NCI-H1417 treated with DMSO at 0.1 percent for 48 hours (cell line): Measurements from ENCODE around the gene SERINC2.
"Not testable (repeated sequence)": the region's sequence is repeated elsewhere in the genome, so short reads cannot be mapped to it uniquely, and the experiment has no call there.

Source experiments
- DNase-seq: peaks from one replicate; lab custom pipeline; 2025; lab: John Stamatoyannopoulos, UW

SERINC2 gene

DNA sequence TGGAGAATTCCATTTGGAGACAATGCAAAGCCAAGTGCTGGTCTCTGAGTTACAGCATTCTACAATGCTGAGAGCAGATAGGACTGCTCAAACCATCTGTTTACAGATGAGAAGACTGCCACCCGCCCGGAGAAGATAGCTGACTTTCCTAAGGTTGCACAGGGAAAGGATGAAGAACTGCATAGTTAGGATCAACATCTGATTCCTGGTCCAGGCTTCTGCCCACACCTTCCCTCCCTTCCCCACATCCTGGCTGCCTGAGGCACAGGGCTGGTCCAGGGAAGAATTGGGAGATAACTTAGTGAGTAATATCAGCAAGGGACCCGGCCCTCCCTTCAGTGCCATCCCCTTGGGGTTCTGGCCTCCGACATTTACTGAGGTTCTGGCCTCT, 2.0 kb downstream of the SERINC2 start:
- DNase-seq, result no peak

DNA sequence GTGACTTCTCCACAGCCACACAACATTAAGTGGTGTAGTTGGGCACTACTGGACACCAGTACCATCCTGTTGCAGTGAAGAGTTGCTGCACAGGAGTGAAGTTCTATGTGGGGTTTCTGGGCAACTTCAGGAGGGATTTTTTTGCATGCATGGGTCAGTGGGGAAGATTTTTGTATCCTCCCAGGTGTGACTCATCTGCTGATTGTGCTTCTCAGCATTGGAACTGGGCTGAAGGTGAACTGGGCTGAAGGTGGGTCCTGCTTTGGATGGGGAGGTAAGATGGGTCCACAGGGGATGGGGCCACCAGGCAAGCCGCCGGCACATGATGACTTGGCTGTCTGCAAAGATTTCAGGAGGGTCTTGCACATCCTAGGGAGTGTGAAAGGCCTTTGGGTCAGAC, 2.6 kb downstream of the SERINC2 start:
- no peak for DNase-seq

DNA sequence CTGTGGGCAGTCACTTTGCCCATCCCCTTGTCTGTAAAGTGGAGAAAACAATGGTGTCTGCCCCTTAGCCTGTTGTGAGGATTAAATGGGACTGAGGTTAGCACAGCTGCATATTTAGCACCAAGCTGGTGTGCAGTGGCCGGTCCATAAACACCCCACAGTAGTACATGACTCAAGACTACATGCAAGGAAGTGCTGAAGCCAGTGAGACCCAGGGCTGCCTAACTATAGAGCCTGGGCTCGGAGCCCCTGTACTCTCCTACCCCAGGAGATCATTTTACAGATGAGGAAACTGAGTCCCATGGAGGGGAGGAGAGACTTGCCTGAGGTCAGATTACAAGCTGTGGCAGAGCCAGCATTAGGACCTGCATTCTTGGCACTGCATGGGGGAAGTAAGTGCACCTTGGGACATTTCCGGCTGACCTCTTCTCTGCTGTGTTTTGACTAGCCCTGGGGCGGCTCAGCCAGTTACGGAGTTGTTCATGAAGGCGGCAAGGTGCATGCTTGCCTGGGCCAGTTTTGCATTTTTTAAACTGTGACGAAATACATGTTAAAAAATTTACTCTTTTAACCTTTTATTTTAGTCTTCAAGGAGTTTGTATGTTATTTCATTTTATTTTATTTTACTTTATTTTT, 3.2 kb downstream of the SERINC2 start:
- DNase-seq, result no peak

DNA sequence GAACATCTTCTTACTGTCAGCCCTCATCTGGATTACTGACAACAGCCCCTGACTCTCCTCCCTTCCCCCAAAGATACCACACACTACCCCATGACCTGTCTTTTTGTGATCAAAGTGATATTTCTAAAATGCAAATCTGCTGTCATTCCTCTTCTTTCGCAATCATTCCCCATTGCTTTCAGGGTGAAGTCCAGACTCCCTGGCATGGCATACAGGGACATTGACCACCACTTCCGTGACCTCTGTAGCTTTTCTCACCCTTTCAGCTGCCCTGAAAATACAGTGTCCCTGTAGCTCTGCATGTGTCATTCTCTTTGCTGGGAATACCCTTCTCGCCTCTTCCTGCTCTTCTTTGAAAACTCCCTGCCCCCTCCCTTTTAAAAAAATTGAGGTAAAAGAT, 4.1 kb downstream of the SERINC2 start:
- no peak for DNase-seq

DNA sequence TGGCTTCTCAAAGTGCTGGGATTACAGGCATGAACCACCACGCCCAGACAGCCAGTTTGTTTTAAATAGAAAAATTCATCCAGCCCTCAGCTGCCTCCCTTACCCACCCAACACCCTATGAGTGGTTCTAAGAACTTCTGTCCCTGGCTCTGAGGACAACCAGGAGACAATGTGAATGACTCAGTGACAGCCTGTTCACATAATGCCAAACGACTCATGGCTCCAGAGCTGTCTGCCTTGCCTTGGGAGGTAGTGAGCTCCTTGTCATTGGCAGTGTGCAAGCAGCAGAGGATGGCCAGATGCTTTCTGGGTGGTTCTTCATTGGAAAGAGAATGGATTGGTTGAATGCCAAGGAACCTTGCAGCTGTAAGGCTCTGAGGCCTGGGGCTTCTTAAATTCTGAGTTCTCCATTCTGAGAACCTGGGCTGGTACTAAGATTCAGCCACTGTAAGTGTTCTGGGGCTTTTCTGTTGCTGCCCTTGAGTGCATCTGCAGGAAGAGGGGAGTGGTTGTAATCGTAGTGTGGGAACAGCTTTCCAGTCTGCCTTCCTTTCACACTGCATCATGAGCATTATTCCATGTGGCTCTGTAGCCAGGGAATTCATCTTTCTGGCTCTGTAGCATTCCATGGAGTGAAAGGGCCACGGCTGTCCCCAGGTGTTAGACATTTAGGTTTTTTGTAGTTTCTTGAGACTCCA, 5.8 kb downstream of the SERINC2 start:
- no peak for DNase-seq

DNA sequence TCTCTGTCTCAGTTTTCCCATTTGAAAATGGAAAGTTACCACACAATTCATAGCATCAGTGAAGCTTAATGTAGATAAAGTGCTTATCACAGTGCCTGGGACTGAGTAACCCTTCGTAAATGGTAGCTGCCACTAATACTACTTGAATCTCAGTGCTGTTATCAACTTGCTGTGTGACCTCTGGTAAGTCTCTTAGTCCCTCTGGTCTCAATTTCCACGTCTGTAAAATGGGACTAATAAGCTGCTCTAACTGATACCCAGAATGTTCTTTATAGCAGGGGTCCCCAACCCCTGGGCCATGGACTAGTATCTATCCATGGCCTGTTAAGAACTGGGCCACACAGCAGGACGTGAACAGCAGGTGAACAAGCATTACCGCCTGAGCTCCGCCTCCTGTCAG, 7.7 kb downstream of the SERINC2 start:
- DNase-seq, result no peak

DNA sequence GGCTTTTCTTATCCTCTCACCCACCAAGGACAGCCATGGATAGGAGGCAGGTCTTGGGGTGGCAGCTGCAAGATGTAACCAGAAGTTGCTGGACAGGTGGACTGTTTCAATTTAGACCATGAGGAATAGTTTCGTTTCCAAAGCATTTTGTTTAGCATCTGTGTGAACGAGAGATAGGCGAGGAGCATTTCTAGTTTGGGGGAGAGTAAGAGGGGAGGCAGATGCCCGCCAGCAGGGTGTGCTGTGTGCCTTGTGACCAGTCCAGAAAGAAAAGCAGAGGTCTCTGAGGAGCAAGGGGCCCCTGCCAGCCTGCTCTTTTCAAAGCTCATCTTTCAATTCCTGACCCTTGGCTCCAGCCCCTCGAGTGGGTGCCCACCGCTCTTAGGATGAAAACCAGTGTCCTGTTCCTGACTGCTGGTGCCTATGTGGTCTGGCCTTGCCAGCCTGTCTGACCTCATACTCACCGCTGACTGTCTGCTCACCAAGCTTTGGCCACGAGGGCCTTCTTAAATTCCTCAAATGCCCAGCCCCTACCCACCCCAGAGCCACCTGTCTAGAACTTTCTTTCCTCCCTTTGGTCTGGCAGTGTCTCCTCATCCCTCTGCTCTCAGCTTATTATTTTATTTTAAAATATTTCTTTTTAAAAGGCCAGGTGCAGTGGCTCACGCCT, 8.5 kb downstream of the SERINC2 start:
- no peak for DNase-seq

DNA sequence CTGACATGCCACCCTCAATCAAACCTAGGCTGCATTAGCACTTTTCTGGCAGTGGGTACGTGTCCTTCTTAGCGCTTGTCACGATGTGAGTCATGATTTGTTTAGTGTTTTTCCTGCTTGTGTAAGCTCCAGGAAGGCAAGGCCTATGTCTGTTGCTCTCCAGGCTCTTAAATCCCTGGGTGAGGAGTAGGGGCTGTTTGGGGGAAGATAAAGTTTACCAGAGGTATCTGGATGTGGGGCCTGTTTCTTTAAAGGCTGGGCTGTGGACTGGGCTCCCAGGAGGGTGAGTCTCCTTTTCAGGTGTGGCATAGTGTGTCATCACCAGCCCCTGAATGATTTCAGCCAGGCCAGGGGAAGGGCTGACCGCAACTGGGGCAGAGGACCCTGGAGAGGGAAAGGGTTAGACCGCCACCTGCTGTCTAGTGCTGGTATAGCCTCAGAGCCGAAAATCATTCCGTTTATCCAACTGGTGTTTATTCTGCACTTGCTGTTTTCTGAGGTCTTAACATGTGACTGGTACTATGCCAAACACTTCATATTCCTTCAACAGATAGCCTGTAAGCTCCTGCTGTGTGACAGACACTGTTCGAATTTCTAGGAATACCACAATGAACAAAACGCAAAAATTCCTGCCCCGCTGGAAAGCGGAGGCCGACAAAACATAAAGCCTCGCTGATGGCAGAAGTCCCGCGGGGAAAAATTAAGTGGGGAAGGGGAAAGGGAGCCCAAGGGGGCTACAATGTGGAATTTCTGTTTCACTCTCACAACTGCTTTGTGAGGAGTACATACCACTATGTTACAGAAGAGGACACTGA, 9.7 kb downstream of the SERINC2 start:
- no peak for DNase-seq

DNA sequence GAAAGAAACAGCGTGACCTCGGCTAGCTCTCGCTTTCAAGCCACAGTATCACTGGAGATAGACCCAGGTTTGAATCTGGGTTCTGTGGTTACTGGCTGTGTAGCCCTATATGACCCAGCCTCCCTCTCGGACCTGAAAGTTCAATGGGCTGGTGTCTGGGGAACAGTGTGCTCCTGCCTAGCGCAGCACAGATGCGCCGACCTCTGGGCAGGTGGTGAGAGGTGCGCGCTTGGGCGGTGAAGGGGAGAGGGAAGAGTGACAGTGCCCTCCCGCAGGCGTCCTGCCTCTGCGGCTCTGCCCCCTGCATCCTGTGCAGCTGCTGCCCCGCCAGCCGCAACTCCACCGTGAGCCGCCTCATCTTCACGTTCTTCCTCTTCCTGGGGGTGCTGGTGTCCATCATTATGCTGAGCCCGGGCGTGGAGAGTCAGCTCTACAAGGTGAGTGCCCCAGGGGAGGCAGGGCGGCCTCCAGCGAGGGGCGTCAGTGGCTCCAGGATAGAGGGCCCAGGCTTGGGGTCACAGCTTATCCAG, 10.5 kb downstream of the SERINC2 start:
- DNase-seq, result no peak

DNA sequence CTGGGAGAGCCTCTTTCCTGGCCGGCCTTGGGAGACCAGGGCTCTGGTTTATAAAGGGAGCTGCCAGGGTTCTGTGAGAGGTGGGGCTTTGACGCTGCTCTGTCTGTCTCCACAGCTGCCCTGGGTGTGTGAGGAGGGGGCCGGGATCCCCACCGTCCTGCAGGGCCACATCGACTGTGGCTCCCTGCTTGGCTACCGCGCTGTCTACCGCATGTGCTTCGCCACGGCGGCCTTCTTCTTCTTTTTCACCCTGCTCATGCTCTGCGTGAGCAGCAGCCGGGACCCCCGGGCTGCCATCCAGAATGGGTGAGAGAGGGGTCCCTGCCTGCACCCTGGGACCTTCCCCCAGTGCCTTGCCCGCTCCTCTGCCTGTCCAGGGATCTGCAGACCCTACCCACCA, 11.6 kb downstream of the SERINC2 start:
- no peak for DNase-seq

DNA sequence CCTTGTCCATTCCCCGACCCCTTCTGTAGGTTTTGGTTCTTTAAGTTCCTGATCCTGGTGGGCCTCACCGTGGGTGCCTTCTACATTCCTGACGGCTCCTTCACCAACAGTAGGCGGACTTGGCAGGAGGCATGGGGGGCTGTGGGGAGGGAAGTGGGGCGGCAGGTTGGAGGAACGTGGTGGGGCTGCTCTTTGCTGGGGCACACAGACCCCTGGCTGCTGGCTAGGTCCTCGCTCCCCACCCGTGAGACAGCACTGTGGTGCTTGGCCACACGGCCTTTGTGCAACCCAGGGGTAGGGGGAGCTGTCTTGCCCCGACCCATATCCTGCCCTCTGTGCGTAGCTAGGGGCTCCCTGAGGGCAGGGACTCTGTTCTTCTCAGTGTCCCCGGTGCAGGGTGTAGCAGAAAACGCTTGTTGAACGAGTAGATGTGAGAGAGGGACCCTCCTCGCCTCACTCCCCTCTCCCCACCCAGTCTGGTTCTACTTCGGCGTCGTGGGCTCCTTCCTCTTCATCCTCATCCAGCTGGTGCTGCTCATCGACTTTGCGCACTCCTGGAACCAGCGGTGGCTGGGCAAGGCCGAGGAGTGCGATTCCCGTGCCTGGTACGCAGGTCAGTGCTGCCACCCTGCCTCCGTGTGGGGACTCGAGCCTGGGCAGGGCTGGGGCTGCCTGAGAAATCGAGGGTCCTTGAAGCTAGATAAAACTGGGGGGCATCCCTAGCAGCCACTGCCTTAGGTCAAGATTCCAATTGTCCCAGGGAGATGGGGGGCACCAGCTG, 12.5 kb downstream of the SERINC2 start:
- DNase-seq, result no peak

DNA sequence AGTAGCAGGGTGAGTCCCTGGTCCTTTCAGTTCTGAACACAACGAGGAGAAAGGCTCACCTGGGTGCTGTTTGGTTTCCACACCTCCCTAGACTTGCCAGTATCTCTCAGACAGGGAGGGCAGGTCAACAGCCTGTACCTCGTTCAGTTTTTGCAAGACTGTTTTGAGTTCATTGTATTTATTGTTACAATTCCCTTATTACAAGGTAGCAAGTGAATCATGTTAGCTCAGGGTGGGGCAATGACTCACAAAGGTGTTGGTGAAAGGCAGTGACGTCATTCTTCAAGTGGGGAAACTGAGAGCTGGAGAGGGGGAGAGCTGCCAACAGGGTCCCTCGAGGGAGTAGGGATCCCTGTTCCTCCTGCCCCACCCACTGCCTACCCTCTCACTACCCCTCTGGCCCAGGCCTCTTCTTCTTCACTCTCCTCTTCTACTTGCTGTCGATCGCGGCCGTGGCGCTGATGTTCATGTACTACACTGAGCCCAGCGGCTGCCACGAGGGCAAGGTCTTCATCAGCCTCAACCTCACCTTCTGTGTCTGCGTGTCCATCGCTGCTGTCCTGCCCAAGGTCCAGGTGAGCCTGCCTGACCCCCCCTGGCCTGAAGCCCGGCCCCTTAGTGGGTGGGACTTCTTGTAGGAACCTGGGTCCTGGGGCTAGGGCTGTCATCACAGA, 13.4 kb downstream of the SERINC2 start:
- no peak for DNase-seq

DNA sequence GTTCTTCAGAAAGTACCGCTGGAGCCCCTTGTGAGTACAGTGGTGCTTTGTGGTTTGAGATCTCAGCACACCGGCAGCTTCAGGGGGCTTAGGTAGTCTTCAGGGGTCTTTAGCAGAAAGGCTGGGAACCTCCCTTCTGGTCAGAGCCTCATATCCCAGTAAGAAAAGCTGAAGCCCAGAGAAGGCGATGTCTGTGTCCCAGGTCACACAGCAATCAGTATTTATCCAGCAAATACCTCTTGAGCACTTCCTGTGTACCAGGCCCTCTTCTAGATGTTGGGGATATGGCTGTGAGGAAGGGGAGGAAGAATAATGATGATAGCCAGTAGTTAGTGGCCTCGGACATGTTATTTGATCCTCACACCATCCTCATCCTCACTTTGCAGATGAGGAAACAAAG, 14.3 kb downstream of the SERINC2 start:
- no peak for DNase-seq

DNA sequence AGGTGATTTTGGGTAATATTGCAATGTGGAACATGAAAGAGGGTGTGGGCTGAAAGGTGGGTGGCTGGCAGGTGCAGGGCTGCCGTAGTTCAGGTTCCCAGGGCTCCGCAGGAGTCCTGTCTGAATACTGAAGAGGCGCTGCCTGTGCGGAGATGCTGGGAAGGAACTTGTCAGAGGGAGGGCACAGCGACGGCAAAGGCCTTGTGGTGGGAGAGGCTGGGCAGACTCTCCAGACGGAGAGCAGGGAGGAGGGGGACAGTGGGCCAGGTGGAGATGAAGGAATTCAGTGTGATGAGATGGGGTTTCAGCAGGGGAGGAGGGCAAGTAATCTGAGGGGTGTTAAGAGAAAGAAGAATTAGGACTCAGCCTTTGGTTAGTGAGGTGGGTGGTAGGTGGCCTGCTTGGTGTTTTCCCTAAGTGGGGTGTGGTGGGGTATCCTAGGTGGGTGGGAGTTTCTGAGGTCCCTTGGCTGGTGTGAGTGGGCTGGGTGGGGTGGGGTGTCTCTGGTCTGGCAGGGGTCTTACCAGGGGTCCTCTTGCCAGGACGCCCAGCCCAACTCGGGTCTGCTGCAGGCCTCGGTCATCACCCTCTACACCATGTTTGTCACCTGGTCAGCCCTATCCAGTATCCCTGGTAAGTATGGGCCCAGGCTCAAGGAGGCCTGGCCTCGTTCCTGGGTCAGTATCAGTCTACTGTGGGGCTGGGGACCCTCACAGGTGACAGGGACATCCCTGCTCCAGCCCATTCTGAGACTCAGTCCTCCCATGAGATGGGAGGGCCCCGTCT, 15.6 kb downstream of the SERINC2 start:
- no peak for DNase-seq

DNA sequence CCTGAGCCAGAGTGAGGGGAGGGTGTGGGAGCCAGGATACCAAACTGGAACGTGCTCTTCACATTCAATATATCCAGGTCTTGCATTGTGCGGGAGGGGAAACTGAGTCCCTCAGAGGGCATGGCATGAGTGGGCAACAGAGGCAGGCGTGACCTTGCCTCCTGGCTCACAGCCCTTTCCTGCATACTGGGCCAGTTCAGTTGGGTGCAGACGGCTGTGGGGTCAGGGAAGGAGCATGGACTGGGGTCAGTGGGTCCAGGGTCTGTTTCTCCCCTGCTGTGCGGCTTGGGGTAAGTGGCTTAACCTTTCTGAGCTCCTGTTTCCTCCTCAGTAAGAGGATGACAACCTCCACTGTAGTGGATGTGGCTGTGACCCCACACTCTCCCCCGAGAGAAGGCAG, 16.6 kb downstream of the SERINC2 start:
- DNase-seq, result no peak

DNA sequence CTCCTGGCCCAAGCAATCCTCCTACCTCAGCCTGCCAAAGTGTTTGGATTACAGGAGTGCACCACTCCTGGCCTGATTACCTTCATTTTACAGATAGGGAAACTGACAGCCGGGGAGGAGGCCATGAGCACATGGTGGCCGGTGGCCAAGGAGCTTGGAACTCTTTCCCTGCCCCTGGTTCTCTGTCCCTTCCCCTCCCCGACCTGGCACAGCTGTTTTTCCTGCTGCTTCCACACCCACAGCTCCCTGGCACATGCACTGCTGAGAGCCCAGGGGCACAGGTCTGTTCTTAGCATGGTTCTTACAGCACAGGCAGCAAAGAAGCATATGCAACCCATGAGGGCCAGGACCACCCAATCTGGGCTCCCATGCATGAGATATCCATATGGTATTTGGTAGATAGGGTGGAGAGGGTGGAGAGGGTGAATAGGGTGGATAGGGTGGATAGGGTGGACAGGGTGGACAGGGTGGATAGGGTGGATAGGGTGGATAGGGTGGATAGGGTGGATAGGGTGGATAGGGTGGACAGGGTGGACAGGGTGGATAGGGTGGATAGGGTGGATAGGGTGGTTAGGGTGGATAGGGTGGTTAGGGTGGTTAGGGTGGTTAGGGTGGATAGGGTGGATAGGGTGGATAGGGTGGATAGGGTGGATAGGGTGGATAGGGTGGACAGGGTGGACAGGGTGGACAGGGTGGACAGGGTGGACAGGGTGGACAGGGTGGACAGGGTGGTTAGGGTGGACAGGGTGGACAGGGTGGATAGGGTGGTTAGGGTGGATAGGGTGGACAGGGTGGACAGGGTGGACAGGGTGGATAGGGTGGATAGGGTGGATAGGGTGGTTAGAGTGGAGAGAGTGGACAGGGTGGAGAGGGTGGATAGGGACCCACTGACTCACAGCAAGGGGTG, 18.6 kb downstream of the SERINC2 start:
- DNase-seq, result not testable (repeated sequence)

DNA sequence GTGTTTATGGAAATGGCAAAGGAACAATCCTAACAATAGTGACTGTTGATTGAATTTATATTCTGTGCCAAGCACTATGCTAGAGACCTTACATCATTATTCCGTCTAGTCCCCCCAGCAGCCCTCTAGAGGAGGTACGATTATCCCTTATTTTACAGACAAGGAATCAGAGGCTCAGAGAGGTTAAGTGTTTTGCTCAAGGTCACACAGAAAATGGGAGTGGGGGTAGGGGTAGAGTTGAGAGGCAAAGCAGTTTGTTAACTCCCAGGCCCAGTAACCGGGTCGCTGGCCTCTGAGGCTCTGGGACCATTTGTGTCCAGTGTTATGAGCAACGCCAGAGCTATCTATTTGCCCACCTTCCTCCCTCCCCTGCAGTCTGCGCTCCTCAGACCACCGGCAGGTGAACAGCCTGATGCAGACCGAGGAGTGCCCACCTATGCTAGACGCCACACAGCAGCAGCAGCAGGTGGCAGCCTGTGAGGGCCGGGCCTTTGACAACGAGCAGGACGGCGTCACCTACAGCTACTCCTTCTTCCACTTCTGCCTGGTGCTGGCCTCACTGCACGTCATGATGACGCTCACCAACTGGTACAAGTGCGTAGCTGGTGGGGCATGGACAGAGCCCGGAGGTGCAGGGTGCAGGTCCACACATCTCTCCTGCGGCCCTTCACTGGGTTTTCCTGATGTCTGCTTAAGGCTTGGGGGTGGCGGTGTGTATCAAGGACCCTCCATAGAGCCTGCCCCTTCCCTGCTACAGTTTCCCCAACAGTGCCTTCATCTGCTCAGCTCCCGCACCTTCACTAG, 19.8 kb downstream of the SERINC2 start:
- DNase-seq, result no peak

DNA sequence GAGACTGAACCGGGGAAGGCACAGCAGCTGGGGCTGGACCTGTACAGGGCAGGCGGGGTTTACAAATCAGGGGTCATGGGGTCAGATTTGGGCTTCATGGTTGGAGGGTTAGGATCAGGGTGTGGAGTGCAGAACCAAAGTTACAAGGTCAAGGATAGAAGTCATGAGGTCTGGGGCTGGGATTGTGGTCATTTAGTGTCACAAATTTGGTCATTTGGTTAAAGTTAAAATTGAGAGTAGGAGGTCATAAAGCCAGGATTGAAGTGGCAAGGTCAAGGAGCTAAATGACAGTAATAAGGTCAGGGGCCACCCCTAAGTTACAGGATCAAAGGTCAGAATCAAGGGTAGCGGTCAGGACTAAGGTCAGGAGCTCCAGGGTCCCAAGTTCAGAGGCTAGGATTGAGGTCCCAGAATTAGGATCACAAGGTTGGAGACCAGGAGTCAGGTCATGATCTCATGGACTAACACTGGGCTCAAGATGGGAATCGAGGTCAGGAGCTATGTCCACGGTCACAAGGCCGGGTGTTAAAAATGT, 20.4 kb downstream of the SERINC2 start:
- DNase-seq, result no peak
